NCI-H2107 treated with DMSO at 0.1 percent for 48 hours (cell line): ENCODE data around the gene SYNPO.
A peak's percentile ranks its signal among the peaks of the same experiment; 100 is the strongest.

Source experiments
- DNase-seq: peaks from one replicate; lab custom pipeline; 2025; ENCODE audit not compliant: unreplicated experiment; lab: John Stamatoyannopoulos, UW

SYNPO gene

GRCh38 chr5:150606476-150606875 is 34.0 kb upstream of the SYNPO start:
- no peak for DNase-seq

DNA sequence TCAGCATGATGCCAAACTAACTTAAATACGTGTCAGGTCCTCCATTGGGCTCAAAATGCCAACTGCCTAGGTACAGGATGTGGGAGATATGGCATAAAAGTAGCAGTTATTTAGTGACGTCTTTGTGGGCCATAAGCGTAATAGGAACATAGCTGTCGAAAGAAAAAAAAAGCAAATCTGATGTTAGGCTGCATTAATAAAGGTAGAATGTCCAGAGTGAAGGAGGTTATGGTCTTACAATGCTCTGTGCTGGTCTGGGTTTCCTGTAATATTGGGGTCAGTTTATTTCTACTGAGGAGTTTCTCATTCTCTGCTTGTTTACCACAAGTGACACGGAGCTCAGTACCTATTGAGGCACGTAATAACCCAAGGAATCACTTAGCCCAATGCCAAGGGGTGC is 33.4 kb upstream of the SYNPO start:
- no peak for DNase-seq

- no peak for DNase-seq
Observed at GRCh38 chr5:150607991-150608390, 32.5 kb upstream of the SYNPO start.

DNA sequence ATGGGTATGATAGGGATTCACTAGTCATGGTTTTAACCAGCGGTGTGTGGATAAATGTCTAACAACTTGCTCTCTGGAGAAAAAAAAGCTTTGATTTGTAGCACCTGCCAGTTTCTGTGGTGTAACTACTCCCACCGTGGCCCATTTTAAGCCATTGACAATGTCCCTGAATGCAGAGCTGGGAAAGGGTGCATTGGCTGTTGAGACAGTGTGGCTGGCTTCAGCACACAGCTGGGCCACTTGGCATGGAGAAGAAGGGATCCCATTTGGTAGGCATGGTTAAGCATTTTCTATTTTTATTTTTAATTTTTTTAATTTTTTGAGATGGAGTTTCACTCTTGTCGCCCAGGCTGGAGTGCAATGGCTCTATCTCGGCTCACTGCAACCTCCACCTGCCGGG is 31.5 kb upstream of the SYNPO start:
- DNase-seq: no peak

GRCh38 chr5:150609843-150610584 is 30.4 kb upstream of the SYNPO start:
- no peak for DNase-seq

DNA sequence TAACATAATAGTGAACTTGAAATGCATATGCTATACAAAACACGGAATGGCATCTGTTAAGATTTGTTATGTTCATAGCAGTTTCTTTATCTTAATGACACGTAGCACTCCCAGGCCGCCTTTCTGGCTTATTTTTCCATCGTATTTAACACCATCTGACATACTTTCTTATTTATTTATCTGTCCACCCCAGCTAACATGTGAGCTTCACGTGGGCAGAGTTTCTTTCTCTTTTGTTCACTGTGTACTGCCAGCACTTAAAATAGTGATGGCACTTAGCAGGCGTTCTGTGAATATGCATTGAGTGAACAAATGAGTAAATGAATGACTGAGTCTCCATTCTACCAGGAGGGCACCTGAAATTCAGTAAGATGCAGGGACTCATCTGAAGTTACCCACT is 29.4 kb upstream of the SYNPO start:
- DNase-seq: no peak

- peak; percentile 14 for DNase-seq
Observed at GRCh38 chr5:150612405-150612804, 28.1 kb upstream of the SYNPO start.

GRCh38 chr5:150612905-150613670 is 27.4 kb upstream of the SYNPO start:
- no peak for DNase-seq

- DNase-seq: no peak
Observed at GRCh38 chr5:150613991-150614660, 26.3 kb upstream of the SYNPO start.

- no peak for DNase-seq
Observed at GRCh38 chr5:150614661-150615060, 25.8 kb upstream of the SYNPO start.

GRCh38 chr5:150615141-150615699 is 25.2 kb upstream of the SYNPO start:
- DNase-seq: no peak

- no peak for DNase-seq
Observed at GRCh38 chr5:150616024-150616470, 24.4 kb upstream of the SYNPO start.

DNA sequence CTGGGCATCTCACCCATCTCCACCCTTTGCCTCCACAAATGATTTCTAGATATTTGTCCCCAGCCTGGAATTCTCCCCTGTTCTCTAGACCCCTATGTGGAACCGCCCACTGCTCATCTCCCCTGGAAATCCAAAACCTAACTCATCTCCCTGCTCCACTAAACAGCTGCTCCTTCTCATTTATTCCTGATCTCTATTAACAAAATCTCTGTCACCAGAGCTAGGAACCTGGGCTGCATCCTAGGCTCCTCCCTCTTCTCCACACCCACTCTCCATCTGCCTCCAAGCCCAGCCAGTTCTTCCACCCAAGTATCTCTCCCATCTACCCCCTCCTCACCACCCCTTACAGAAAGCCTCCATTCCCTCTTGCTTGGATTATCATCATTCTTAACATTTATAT is 24.0 kb upstream of the SYNPO start:
- peak; percentile 5 for DNase-seq

- no peak for DNase-seq
Observed at GRCh38 chr5:150618163-150618562, 22.3 kb upstream of the SYNPO start.

DNA sequence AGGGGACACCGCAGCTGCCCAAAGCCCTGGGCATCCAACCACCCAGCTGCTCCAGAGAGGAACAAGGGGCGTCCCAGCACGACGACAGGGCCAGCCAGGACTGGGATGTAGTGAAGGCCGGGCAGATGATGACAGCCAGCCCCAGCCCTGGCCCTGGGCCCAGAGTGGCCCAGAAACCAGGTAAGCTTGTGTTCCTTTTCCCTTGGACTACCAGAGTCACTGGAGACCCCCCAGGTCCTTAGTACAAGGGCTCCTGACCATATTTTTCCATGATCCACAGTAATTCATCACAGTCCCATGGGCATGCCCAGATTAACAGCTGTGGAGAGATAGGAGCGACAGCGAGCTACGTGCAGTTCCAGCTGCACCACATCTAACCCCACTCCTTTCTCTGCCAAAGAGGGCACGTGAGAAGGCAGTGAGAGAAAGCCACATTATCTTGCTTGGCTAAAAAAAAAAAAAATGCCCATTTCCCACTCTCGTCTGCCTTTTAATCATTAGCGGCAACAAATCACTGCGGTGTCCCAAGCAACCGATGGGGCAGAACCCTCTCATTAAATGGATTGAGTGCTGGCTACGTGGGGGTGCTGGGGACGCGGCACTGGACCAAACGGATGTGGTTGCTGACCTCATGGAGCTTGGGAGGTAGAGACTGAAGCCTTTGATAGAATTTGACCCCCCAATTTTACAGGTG is 21.7 kb upstream of the SYNPO start:
- DNase-seq: no peak

DNA sequence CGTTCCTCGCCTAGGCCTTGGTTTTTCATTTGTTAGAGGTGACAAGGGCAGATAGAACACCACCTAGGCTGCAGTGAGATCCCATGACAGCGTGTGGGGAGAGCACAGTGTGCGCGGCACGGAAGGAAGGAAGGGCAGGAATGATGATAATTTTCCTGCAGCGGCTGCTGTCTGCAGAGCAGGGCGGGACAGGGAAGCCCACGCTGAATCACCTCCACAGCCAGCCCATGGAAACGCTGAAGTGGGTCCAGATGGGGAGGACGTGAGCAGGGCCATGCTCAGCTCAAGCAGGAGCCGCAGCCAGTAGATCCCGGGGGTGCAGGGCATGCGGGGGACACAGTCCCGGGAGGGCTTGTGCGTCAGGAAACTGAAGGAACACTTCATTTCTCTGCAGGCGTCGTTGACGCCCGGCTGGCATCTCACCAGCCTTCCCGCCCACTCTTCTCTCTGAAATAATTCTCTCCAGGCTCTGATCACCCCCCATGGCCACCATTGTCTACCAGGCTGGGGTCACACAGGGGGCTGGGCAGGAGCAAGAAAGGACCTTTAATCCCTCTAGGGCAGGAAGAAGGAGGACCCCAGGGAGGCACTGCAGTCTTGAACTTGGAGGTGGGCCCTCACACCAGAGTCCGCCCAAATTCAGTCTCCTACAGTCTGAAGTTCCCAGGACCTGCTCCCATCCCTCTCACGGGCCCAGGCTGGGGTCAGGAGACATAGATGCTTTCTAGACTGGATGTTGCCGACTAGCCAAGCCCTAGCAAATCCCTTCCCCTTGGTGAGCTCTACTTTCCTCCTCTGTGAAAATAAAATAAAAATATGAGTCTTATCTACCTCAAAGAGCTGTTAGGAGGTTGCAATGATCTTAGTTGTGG is 20.9 kb upstream of the SYNPO start:
- no peak for DNase-seq

DNA sequence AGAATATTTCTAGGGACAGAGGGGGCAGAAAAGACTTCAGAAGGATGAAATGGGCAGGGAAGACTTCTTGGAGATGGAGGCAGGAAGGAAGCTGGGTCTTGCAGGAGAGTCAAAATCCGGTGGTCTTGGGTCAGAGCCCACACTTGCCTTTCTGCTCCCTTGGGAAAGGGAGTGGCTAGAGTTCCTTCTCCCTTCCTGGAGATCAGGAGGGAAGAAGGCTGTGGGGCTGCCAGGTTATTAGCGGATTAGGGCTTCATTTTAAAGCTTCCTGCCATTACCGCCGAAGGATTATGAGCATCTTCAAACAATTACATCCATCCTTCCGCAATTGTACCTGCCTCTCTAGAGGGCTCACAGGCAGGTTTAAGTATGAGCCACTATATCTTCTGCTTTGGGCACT is 19.2 kb upstream of the SYNPO start:
- no peak for DNase-seq

DNA sequence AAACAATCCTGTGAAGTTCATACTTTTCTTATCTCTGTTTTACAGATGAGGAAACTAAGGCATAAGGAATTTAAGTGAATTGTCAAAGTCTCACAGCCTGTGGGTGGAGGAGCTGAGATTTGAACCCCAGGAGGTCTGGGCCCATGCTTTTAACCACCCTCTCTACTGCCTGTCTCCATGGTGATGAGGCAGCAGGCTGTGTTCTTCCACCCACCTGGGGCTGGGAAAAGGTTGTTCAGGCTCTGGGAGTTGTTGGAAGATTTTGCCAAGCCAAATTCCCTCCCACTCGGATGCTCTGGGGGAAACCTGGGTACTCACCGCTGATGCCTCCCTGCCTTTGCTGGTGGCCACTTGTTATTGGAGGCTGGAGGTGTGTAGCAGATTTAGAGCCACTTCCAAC is 18.3 kb upstream of the SYNPO start:
- no peak for DNase-seq

DNA sequence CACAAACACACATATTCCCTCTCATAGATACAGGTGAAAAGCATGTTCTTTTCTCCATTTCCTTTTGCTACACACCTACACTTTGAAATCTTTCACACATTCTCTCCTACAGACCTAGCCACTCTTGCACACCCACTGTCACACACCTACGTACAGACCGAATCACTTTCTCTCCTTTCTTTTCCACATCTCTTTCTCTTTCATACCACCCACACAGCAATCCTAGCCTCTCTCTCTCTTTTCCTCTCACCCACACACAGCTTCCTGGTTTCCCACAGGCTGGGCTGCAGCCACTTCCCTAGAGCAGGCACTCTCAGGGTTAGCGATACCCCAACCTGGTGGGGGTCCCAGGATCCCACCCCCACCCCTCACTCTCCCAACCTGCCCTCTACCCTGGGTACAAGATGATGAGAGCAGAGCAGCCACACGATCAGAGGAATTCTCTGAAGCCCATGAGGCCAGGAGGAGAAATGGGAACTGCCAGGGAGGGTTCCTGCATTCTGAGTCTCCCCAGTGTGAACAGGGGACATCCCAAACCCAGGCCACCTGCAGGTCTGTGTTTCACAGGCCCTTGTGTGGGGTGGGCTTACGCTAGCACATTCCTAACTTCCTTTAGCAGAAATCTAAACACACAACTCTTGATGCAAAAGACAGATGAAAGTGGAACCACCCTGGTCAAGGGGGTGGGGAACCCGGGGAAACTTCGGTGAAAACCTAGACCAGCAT is 17.1 kb upstream of the SYNPO start:
- DNase-seq: no peak

- DNase-seq: no peak
Observed at GRCh38 chr5:150623878-150624216, 16.6 kb upstream of the SYNPO start.
